Vagina (tissue), 2 donors: Measurements from ENCODE around the gene TGFB2. TPM values are rescaled to one million over a fixed set of nuclear protein-coding genes. Genes with fewer than 3 reads are reported as not detected.

Source experiments
- DNase-seq, 2 donors: peaks; one replicate each; pipeline ENCODE4 v3.0.0-alpha.2; 2017; ENCODE audit errors: extremely low spot score in 2 of 2
- H3K27ac ChIP-seq: fragments of 200-600 bp; sonication (generic); one replicate; pipeline ENCODE4 v1.5.1; 2019
- H3K27me3 ChIP-seq: fragments of 200-600 bp; sonication (generic); one replicate; pipeline ENCODE4 v1.5.1; 2019
- H3K36me3 ChIP-seq, 2 donors: fragments of 200-600 bp; sonication (generic); one replicate each; pipeline ENCODE4 v1.5.1; 2017 to 2019
- H3K4me1 ChIP-seq: fragments of 200-600 bp; sonication (generic); one replicate; pipeline ENCODE4 v1.5.1; 2019
- H3K4me3 ChIP-seq, 2 donors: fragments of 200-600 bp; sonication (generic); 1 replicate in 1 of 2; 2 replicates in 1 of 2; pipeline ENCODE4 v1.5.1; 2016 to 2019
- H3K9me3 ChIP-seq: fragments of 200-600 bp; sonication (generic); one replicate; pipeline ENCODE4 v1.5.1; 2019
- CTCF ChIP-seq, 3 experiments: fragments of 450-650 bp in 2 of 3; fragments of 200-600 bp in 1 of 3; sonication (generic) in 1 of 3; IDR thresholded peaks; one replicate each; pipeline ENCODE4 v1.5.1; 2017 to 2019; ENCODE audit warnings: antibody characterized with exemption in 3 of 3, mild to moderate bottlenecking in 2 of 3, moderate library complexity in 2 of 3
- POLR2A ChIP-seq, 2 donors: fragments of 450-650 bp; IDR thresholded peaks; one replicate each; pipeline ENCODE4 v1.6.1; 2017; ENCODE audit warnings: antibody characterized with exemption in 2 of 2, mild to moderate bottlenecking in 2 of 2, moderate library complexity in 2 of 2
- POLR2AphosphoS5 ChIP-seq, 2 donors: sonication (generic); formaldehyde crosslinking; IDR thresholded peaks; one replicate each; pipeline ENCODE4 v1.9.0; 2017; ENCODE audit warnings: antibody characterized with exemption in 2 of 2, mild to moderate bottlenecking in 2 of 2, low read depth in 1 of 2; ENCODE audit not compliant: insufficient read depth in 1 of 2
- intact Hi-C: fragments of 100-400 bp; cut with DNase I; formaldehyde crosslinking; loops from one replicate; pipeline ENCODE4 v1.15.1; 2023
- total RNA-seq: library from RNA; depleted of rRNA; stranded (reverse); fragments of >200 nt; gene quantifications from one replicate; pipeline ENCODE4 v1.2.3, GENCODE V29; 2016

TGFB2 gene
- total RNA-seq, 1 donor from 2014 or later: 16.9 TPM

DNA sequence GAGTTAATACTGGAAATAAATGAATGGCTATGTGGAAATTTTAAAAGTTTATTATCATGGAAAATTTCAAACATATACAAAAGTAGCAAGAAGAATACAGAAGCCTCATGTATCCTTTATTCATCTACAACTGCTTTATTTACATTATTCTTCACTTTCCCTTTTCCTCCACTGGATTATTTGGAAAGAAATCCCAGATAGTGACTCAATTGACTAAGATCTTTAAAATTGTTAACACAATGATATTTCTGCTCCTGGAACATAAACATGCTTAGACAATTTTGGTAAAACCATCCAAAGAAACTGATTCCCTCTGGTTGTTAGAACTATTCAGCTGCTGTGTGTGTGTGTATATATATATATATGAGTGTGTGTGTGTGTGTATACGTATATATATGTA lies 116.2 kb downstream of the TGFB2 start:
- Histone ChIP-seq H3K27ac (no peak overlapping the region), H3K27me3 (no peaks in the 10 kb centered on the region), H3K4me1 (peaks cover 38% of the 10 kb centered on the region), H3K9me3 (no peaks in the 10 kb centered on the region), H3K4me3 (no peak overlapping the region), H3K36me3 (no peaks in the 10 kb centered on the region)
- TF ChIP-seq POLR2A (IDR thresholded peaks at IDR 0.05): no peak
- TF ChIP-seq POLR2AphosphoS5 (IDR thresholded peaks at IDR 0.05; ENCODE audit: insufficient read depth in 1 of 2, low read depth in 1 of 2): no peak
- intact Hi-C loops: no loop called here
- no peak for DNase-seq

DNA sequence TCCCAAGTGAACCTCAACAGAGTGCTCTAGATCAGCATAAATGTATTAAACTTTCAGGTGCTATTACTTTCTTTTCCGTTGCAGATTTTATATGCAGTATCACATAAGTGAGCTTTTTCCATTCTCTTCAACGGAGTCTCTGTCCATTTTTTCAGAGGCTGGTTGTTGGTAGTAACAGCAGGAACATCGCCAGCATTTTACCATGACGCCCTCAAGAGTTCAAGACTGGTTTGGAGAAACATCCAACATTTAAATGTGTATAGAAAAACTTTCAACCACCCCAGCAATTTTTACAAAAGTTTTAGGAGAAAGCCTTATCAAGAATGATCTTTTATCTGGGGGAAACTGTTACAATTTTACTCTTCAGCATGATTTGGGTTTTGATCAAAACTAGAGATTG lies 117.0 kb downstream of the TGFB2 start:
- TF ChIP-seq POLR2A (IDR thresholded peaks at IDR 0.05): no peak
- TF ChIP-seq POLR2AphosphoS5 (IDR thresholded peaks at IDR 0.05; ENCODE audit: insufficient read depth in 1 of 2, low read depth in 1 of 2): no peak
- TF ChIP-seq CTCF (IDR thresholded peaks at IDR 0.05): no peak
- H3K27me3 ChIP-seq: no peaks in the 10 kb centered on the region
- H3K27ac ChIP-seq: peak overlapping the region; percentile 26
- intact Hi-C loops: no loop called here
- H3K9me3 ChIP-seq: no peaks in the 10 kb centered on the region
- DNase-seq: no peak
- no peak overlapping the region for H3K4me3 ChIP-seq
- H3K4me1 ChIP-seq: peaks cover 41% of the 10 kb centered on the region
- no peaks in the 10 kb centered on the region for H3K36me3 ChIP-seq

GRCh38 chr1:218462587-218462986 lies 117.5 kb downstream of the TGFB2 start:
- no peaks in the 10 kb centered on the region for H3K9me3 ChIP-seq
- H3K27me3 ChIP-seq: no peaks in the 10 kb centered on the region
- intact Hi-C loops: no loop called here
- H3K36me3 ChIP-seq: no peaks in the 10 kb centered on the region
- DNase-seq: no peak
- H3K4me1 ChIP-seq: peaks cover 46% of the 10 kb centered on the region
- TF ChIP-seq POLR2A (IDR thresholded peaks at IDR 0.05) (no peak), POLR2AphosphoS5 (IDR thresholded peaks at IDR 0.05; ENCODE audit: insufficient read depth in 1 of 2, low read depth in 1 of 2) (no peak), CTCF (IDR thresholded peaks at IDR 0.05) (no peak)
- H3K27ac ChIP-seq: peak overlapping the region; percentile 26
- no peak overlapping the region for H3K4me3 ChIP-seq

DNA sequence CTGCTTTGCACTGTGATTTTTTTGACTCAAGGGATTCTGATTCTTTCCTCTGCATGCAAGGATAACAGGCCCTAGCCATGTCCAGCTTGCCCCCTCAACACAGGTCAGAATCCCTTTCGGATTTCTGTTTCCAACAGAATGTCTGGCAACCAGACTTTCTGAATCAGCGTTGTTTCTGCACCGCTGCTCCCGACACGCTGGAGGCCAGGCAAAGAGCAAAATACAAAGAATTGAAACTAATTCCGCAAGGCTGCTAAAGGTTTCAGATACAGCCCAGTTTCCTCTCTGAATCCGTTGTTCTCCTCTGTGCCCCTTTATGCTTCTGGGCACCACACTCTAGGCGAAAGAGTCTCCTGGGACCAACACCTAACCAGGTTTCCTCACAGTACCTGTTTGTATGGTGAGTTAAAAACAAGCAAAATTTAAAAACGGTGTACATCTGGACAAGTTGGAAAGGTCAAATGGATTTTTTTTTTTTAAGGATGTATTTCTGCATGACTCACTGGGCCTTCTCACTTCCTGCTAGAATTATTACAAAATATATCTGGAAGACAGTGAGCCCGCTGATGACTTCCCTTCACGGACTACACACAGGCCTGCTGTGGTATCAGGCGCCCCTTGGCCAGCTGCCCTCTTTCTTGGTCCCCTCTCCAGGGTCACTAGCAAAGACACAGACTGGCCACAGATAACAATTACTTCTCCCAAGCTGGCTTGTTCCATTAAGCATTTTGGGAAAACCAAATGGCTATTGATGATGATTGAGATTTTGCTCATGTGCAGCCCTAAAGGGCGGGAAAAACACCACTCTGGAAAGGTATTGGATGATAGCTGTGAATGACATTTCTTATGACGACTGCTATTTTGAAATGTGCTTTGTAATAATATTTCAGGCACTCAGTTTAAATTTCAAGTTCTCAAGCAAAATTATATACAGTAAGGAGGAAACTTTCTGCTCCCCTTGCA lies 118.3 kb downstream of the TGFB2 start:
- no peaks in the 10 kb centered on the region for H3K27me3 ChIP-seq
- no peak overlapping the region for H3K4me3 ChIP-seq
- no peaks in the 10 kb centered on the region for H3K9me3 ChIP-seq
- TF ChIP-seq POLR2A (IDR thresholded peaks at IDR 0.05) (no peak), CTCF (IDR thresholded peaks at IDR 0.05) (no peak), POLR2AphosphoS5 (IDR thresholded peaks at IDR 0.05; ENCODE audit: insufficient read depth in 1 of 2, low read depth in 1 of 2) (no peak)
- H3K27ac ChIP-seq: peak overlapping the region; percentile 26
- H3K4me1 ChIP-seq: peaks cover 46% of the 10 kb centered on the region
- H3K36me3 ChIP-seq: no peaks in the 10 kb centered on the region
- no peak for DNase-seq
- intact Hi-C loops: no loop called here

GRCh38 chr1:218464871-218465270 lies 119.7 kb downstream of the TGFB2 start:
- H3K4me3 ChIP-seq: no peak overlapping the region
- H3K9me3 ChIP-seq: no peaks in the 10 kb centered on the region
- no peaks in the 10 kb centered on the region for H3K36me3 ChIP-seq
- intact Hi-C loops: no loop called here
- H3K27me3 ChIP-seq: no peaks in the 10 kb centered on the region
- peaks cover 39% of the 10 kb centered on the region for H3K4me1 ChIP-seq
- no peak for TF ChIP-seq CTCF (IDR thresholded peaks at IDR 0.05)
- TF ChIP-seq POLR2AphosphoS5 (IDR thresholded peaks at IDR 0.05; ENCODE audit: insufficient read depth in 1 of 2, low read depth in 1 of 2): no peak
- no peak for TF ChIP-seq POLR2A (IDR thresholded peaks at IDR 0.05)
- no peak overlapping the region for H3K27ac ChIP-seq
- DNase-seq: no peak
